ENCODE results near the gene ZNF146. TPM values are rescaled to one million over a fixed set of nuclear protein-coding genes. Genes with fewer than 3 reads are reported as not detected.

The ZNF146 gene
- total RNA-seq, 1 donor: 85.1 TPM

DNA sequence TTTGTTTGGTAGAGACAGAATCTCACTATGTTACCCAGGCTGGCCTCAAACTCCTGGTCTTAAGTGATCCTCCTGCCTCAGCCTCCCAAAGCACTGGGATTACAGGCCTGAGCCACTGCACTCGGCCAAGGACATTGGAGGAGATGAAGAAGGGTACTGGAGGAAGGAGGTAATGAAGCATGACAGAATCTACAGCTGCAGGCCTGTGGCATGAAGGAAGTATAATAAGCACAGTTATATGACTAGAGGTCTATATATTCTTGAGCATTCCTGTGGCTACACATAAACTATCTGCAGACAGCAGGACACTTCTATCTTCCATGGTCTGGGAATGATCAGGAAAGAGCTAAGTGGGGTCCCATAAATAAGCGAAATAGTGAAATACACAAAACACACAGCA lies 18.7 kb upstream of the ZNF146 start:
- TF ChIP-seq, protein P1, sequence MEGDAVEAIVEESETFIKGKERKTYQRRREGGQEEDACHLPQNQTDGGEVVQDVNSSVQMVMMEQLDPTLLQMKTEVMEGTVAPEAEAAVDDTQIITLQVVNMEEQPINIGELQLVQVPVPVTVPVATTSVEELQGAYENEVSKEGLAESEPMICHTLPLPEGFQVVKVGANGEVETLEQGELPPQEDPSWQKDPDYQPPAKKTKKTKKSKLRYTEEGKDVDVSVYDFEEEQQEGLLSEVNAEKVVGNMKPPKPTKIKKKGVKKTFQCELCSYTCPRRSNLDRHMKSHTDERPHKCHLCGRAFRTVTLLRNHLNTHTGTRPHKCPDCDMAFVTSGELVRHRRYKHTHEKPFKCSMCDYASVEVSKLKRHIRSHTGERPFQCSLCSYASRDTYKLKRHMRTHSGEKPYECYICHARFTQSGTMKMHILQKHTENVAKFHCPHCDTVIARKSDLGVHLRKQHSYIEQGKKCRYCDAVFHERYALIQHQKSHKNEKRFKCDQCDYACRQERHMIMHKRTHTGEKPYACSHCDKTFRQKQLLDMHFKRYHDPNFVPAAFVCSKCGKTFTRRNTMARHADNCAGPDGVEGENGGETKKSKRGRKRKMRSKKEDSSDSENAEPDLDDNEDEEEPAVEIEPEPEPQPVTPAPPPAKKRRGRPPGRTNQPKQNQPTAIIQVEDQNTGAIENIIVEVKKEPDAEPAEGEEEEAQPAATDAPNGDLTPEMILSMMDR (IDR thresholded peaks at IDR 0.05; ENCODE audit: insufficient read depth, low read depth, low read length): no peak
- no peak for DNase-seq (ENCODE audit: low read depth)
- no peak overlapping the region for H3K4me3 ChIP-seq (ENCODE audit: low read depth, low read length)

DNA sequence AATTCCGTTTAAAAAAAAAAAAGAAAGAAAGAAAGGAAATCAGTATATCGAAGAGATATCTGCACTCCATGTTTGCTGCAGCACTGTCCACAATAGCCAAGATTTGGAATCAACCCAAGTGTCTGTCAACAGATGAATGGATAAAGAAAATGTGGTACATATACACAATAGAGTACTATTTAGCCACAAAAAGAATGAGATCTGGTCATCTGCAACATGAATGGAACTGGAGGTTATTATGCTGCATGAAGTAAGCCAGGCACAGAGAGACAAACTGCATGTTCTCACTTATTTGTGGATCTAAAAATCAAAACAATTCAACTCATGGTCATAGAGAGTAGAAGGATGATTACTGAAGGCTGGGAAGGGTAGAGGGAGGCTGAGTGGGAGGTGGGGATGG lies 16.8 kb upstream of the ZNF146 start:
- TF ChIP-seq, protein P1 (IDR thresholded peaks at IDR 0.05; ENCODE audit: insufficient read depth, low read depth, low read length): no peak
- DNase-seq (ENCODE audit: low read depth): no peak
- H3K4me3 ChIP-seq (ENCODE audit: low read depth, low read length): no peak overlapping the region

DNA sequence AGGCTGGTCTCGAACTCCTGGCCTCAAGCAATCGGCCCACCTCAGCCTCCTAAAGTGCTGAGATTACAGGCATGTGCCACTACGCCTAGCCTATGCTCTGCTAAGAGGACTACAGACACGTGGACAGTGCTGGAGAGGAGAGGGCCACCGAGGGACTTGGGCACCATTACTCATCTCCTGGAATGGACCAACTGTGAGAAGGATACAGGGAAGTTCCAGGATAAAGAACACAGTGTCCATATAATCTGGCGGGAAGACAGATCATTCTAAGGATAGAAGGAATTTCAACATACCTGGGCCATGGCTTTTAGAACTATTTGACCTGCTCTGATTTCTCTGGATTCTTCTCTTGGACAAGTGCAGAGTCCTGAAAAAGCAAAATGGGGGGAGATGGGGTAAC lies 13.2 kb upstream of the ZNF146 start:
- no peak overlapping the region for H3K4me3 ChIP-seq (ENCODE audit: low read depth, low read length)
- TF ChIP-seq, protein P1 (IDR thresholded peaks at IDR 0.05; ENCODE audit: insufficient read depth, low read depth, low read length): no peak

DNA sequence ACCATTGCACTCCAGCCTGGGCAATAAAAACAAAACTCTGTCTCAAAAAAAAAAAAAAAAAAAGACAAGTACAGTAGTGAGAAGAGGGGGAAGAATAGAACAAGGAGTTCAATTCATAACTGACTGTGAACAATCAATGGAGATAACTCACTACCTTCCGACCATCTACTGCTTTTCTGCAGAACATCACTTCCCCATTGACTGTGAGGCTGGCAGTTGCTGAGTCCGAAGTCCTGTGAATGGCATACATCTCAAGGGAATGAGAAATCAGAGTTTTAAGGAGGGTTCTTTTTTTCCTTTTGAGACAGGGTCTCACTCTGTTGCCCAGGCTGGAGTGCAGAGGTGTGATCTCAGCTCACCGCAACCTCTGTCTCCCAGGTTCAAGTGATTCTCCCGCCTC lies 11.6 kb upstream of the ZNF146 start:
- TF ChIP-seq, protein P1 (IDR thresholded peaks at IDR 0.05; ENCODE audit: insufficient read depth, low read depth, low read length): no peak
- no peak for DNase-seq (ENCODE audit: low read depth)
- H3K4me3 ChIP-seq (ENCODE audit: low read depth, low read length): no peak overlapping the region

More for the DNA sequence above, 13.2 kb upstream of the ZNF146 start:
- DNase-seq (ENCODE audit: low read depth): no peak

DNA sequence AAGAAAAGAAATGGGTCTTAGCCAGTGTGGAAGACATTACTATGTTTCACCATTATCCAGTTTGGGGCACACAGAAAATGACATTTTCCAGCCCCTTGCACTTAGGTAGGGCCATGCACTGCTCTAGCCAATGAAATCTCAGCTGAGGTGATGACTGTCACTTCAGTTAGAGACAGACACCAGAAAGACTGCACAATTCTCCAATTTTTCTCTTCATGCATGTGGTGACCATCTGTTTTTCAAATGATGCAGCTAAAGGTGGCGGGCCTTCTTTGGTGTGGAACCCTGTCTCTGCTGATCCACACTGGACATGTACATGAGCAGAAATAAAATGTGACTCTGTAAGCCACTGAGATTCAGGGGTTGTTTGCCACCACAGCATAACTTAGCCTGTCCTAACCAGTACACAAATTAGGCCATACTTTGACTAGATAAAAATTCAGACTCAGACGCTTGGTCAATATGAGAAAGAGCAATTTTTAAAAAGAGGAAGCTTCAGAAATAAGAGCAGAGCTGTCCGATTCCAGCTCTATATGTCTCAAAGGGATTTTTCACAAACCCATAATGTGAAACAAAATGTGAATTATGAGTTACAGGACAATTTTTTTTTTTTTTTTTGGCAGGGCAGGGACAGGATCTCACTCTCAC lies 7.2 kb upstream of the ZNF146 start:
- no peak for DNase-seq (ENCODE audit: low read depth)
- H3K4me3 ChIP-seq (ENCODE audit: low read depth, low read length): no peak overlapping the region
- TF ChIP-seq, protein P1 (IDR thresholded peaks at IDR 0.05; ENCODE audit: insufficient read depth, low read depth, low read length): no peak

DNA sequence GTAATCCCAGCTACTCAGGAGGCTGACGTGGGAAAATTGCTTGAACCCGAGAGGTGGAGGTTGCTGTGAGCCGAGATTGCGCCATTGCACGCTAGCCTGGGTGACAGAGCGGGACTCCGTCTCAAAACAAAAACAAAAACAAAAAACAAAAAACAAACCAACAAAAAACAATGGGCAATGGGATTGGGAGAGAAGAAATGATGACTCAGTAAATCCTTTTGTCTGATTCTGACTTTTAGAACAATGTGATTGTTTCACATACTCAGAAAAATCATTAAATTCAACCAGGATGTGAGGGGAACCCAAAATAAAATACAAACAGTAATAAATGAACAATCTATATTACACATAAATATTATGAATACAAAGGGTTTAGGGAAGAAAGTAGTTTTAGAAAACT lies 5.5 kb upstream of the ZNF146 start:
- TF ChIP-seq, protein P1 (IDR thresholded peaks at IDR 0.05; ENCODE audit: insufficient read depth, low read depth, low read length): no peak
- no peak for DNase-seq (ENCODE audit: low read depth)

DNA sequence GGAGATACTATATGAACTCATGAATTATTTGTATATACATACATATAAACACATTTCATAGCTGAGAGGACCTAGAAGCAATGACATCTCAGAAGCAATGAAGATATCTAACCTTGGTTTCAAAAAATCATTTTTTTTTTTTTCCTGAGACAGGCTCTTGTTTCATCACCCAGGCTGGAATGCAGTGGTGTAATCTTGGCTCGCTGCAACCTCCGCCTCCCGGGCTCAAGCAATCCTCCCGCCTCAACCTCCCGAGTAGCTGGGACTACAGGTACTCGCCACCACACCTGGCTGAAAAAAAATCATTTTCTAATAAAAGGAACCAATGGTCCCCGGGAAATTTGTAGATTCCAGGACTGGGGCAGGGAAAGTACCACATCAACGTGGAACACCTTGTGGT lies 4.4 kb upstream of the ZNF146 start:
- H3K4me3 ChIP-seq (ENCODE audit: low read depth, low read length): no peak overlapping the region
- no peak for DNase-seq (ENCODE audit: low read depth)
- TF ChIP-seq, protein P1 (IDR thresholded peaks at IDR 0.05; ENCODE audit: insufficient read depth, low read depth, low read length): no peak

More for the DNA sequence above, 5.5 kb upstream of the ZNF146 start:
- no peak overlapping the region for H3K4me3 ChIP-seq (ENCODE audit: low read depth, low read length)

Data from fibroblast of villous mesenchyme (primary cell).